Mesodermal cell (in vitro differentiated cells): ENCODE results near the gene CEP170B.

Experiments used
- H3K27ac ChIP-seq: 2 replicates; pipeline ENCODE4 v1.7.0; 2013; ENCODE audit warnings: mild to moderate bottlenecking, low read depth, low read length, moderate library complexity; ENCODE audit not compliant: severe bottlenecking
- H3K36me3 ChIP-seq: 2 replicates; pipeline ENCODE4 v1.7.1; 2013; ENCODE audit warnings: mild to moderate bottlenecking, low read length, moderate library complexity; ENCODE audit not compliant: control insufficient read depth, insufficient read depth
- H3K4me1 ChIP-seq: one replicate; pipeline ENCODE4 v1.7.1; 2013; ENCODE audit warnings: mild to moderate bottlenecking, low read length; ENCODE audit not compliant: insufficient read depth, control insufficient read depth, poor library complexity, severe bottlenecking
- H3K4me3 ChIP-seq: 2 replicates; pipeline ENCODE4 v1.7.0; 2013; ENCODE audit warnings: low read length, control low read depth, mild to moderate bottlenecking; ENCODE audit not compliant: insufficient read depth, poor library complexity, severe bottlenecking; ENCODE audit errors: extremely low read depth
- H3K9me3 ChIP-seq: 2 replicates; pipeline ENCODE4 v1.7.1; 2013; ENCODE audit warnings: mild to moderate bottlenecking, low read length, moderate library complexity; ENCODE audit not compliant: control insufficient read depth
- WGBS, 2 experiments: methylation state at CpG; one replicate each; pipeline ENCODE4 v1.1.5; 2013; ENCODE audit warnings: missing lambda C conversion rate in 2 of 2; ENCODE audit not compliant: insufficient coverage in 2 of 2; 5-methylcytosine and 5-hydroxymethylcytosine counted together

Gene CEP170B

DNA sequence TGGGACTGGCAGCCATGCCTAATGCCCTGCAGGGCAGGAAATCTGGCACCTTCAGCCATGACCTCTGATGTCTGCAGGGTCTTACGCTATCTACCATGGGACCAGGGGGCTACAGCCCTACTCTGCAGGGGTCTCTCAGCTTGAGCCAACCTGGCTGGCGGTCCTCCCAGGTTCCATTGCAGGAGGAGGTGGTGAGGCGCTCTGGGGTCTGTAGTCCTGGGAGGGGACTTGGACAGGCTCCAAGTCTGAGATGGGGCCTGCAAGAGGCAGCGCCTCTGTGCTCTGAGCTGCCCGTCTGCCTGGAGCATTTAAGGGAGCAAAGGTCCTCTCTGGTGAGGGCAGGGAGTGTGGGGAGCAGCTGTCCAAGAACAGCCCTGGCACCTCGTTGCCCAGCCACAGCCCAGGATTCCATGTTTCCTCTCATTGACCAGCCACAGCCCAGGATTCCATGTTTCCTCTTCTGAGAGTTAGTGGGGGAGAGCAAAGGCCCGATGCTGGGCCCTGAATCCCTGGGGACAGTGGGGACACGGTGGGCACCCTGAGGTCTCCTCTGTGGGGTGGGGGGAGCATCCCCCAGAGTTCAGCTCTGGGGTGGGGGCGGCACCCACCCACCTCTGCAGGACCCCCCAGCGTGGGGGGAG is 60.3 kb downstream of the CEP170B start:
- Histone ChIP-seq H3K4me3 (no peak overlapping the region), H3K4me1 (no peaks in the 10 kb centered on the region), H3K27ac (no peak overlapping the region), H3K36me3 (no peaks in the 10 kb centered on the region), H3K9me3 (peaks cover 5% of the 10 kb centered on the region)
- 75 to 87% methylated on average over 3 to 5 of the region's 10 CpGs for WGBS, 2 experiments

- no peaks in the 10 kb centered on the region for H3K4me1 ChIP-seq
- H3K4me3 ChIP-seq = no peak overlapping the region
- H3K36me3 ChIP-seq = no peaks in the 10 kb centered on the region
- peaks cover 5% of the 10 kb centered on the region for H3K9me3 ChIP-seq
- 85 to 95% methylated on average over 9 to 13 of the region's 15 CpGs for WGBS, 2 experiments
- no peak overlapping the region for H3K27ac ChIP-seq
Measured at GRCh38 chr14:104925855-104926609, 61.0 kb downstream of the CEP170B start.

GRCh38 chr14:104926619-104927431 is 61.8 kb downstream of the CEP170B start:
- no peak overlapping the region for H3K4me3 ChIP-seq
- no peaks in the 10 kb centered on the region for H3K4me1 ChIP-seq
- H3K36me3 ChIP-seq = no peaks in the 10 kb centered on the region
- H3K27ac ChIP-seq = no peak overlapping the region
- peaks cover 5% of the 10 kb centered on the region for H3K9me3 ChIP-seq
- 92 to 93% methylated on average over 17 to 19 of the region's 21 CpGs for WGBS, 2 experiments

GRCh38 chr14:104927432-104927816 is 62.4 kb downstream of the CEP170B start:
- Histone ChIP-seq H3K27ac (no peak overlapping the region), H3K4me1 (peaks cover 1% of the 10 kb centered on the region), H3K4me3 (no peak overlapping the region)

GRCh38 chr14:104927901-104928300 is 62.8 kb downstream of the CEP170B start:
- 77 to 87% methylated on average over 5 to 8 of the region's 8 CpGs for WGBS, 2 experiments
- Histone ChIP-seq H3K9me3 (peaks cover 5% of the 10 kb centered on the region), H3K4me3 (no peak overlapping the region), H3K4me1 (peaks cover 3% of the 10 kb centered on the region), H3K27ac (no peak overlapping the region), H3K36me3 (no peaks in the 10 kb centered on the region)

More at GRCh38 chr14:104927432-104927816, 62.4 kb downstream of the CEP170B start:
- 83 to 86% methylated on average over 10 of the region's 10 CpGs for WGBS, 2 experiments
- peaks cover 5% of the 10 kb centered on the region for H3K9me3 ChIP-seq
- H3K36me3 ChIP-seq = no peaks in the 10 kb centered on the region

DNA sequence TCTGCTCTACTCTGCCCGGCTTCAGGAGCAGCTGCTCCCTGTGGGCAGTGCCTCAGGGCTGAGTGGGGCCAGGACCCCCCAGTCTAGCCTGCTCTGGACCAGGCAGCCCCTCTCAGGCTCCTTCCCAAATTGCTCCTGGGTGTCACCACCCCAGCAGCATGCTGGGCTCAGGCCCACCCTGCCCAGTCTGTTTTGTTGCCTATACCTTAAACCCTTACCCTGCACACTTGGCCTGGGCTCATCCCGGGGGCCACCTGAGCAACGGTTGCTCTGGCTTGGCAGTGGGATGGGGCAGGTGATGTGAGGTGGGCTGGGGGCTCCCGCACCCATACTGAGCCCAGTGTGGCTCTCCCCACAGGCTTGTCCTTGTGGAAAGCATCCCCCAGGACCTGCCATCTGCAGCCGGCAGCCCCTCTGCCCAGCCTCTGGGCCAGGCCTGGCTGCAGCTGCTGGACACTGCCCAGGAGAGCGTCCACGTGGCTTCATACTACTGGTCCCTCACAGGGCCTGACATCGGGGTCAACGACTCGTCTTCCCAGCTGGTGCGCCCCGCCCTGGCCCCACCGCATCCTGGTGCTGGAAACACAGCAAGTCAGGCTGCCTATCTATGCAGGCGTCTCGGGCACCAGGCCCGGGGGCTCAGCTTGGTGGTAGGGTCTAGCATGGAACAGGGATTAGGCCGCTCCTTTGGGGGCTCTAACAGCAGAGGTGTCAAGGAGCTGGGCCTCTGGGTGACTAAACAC is 63.5 kb downstream of the CEP170B start:
- Histone ChIP-seq H3K27ac (no peak overlapping the region), H3K4me3 (no peak overlapping the region), H3K9me3 (peaks cover 3% of the 10 kb centered on the region), H3K36me3 (no peaks in the 10 kb centered on the region), H3K4me1 (peaks cover 3% of the 10 kb centered on the region)
- 88 to 96% methylated on average over 15 to 16 of the region's 17 CpGs for WGBS, 2 experiments

- no peak overlapping the region for H3K27ac ChIP-seq
- no peak overlapping the region for H3K4me3 ChIP-seq
- H3K9me3 ChIP-seq = no peaks in the 10 kb centered on the region
- H3K4me1 ChIP-seq = peaks cover 3% of the 10 kb centered on the region
- H3K36me3 ChIP-seq = no peaks in the 10 kb centered on the region
- 86 to 96% methylated on average over 14 of the region's 15 CpGs for WGBS, 2 experiments
Measured at GRCh38 chr14:104929268-104930230, 64.5 kb downstream of the CEP170B start.

DNA sequence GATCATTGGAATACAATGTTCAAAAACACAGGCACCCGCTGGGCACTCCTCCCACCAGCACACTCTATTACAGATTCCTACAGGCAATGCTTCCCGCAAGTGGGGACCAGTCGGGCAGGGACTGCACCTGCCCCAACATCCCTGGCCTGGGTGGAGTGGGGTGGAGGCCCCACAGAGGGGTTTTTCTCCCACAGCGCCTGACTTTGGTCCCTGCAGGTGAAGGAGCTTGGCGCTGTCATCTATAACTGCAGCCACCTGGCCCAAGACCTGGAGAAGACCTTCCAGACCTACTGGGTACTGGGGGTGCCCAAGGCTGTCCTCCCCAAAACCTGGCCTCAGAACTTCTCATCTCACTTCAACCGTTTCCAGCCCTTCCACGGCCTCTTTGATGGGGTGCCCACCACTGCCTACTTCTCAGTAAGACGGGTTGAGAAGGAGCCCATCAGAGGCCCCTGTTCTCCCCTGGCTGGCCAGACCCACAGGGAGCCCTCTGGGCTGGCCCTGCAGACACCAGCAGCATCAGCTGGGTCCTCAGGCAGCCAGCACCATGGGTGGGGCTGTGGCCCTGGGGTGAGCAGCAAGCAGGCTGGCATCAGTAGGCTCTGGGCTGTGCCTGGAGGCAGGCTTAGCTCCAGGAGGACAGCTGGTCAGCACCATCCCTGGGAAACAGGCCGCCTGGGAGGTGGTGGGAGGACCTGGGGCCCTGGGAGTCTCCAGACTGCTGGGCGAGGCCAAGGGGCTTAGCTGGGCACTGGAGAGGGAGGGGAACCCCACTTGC is 65.6 kb downstream of the CEP170B start:
- 88% methylated on average over 6 to 8 of the region's 10 CpGs for WGBS, 2 experiments

DNA sequence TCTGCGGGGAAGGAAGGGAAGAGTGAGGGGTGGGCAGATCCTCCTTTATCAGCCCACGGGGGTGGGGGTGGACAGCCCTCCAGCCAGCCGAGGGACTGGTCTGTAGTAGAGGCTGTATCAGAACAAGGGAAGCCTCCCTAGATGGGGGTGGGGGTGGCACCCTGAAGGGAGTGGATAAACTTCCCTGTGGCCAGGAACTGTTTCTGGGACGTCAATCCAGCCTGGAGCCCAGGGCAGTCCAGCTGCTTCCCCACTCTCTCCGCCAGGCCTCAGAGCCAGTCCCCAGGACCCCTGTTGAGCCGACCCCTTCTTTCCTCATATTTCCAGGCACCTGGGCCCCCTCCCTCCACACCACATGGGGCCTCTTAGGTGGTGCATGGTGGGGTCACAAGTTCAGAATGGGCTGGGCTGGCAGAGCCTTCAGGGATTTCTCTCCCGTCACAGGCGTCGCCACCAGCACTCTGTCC is 66.3 kb downstream of the CEP170B start:
- Histone ChIP-seq H3K27ac (no peak overlapping the region), H3K9me3 (no peaks in the 10 kb centered on the region), H3K4me1 (peaks cover 3% of the 10 kb centered on the region), H3K36me3 (no peaks in the 10 kb centered on the region), H3K4me3 (no peak overlapping the region)
- 79 to 83% methylated on average over 7 to 8 of the region's 9 CpGs for WGBS, 2 experiments

More for the DNA sequence above, 65.6 kb downstream of the CEP170B start:
- no peaks in the 10 kb centered on the region for H3K36me3 ChIP-seq
- H3K9me3 ChIP-seq = no peaks in the 10 kb centered on the region
- no peak overlapping the region for H3K4me3 ChIP-seq
- no peak overlapping the region for H3K27ac ChIP-seq
- H3K4me1 ChIP-seq = peaks cover 3% of the 10 kb centered on the region
